Lower leg skin (tissue), 3 donors: Measurements from ENCODE around the gene DLG2.
"Not testable (repeated sequence)": the region's sequence is repeated elsewhere in the genome, so short reads cannot be mapped to it uniquely, and the experiment has no call there.

Experiments used
- CTCF ChIP-seq, 3 donors: fragments of 450-650 bp; IDR thresholded peaks; one replicate each; pipeline ENCODE4 v1.5.1; 2016; ENCODE audit warnings: antibody characterized with exemption in 3 of 3, mild to moderate bottlenecking in 3 of 3, moderate library complexity in 2 of 3
- POLR2A ChIP-seq, 2 donors: fragments of 450-650 bp; IDR thresholded peaks; one replicate each; pipeline ENCODE4 v1.6.1; 2016 to 2017; ENCODE audit warnings: antibody characterized with exemption in 2 of 2, mild to moderate bottlenecking in 1 of 2, moderate library complexity in 1 of 2

DNA sequence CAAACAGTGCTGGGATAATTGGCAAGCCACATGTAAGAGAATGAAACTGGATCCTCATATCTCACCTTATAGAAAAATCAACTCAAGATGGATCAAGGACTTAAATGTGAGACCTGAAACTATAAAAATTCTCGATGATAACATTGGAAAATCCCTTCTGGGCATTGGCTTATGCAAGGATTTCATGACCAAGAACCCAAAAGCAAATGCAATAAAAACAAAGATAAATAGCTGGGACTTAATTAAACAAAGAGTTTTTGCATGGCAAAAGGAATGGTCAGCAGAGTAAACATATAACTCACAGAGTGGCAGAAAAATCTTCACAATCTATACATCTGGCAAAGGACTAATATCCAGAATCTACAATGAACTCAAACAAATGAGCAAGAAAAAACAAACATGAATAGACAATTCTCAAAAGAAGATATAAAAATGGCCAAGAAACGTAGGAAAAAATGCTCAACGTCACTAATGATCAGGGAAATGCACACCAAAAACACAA, 639.4 kb downstream of the DLG2 start:
- TF ChIP-seq CTCF, POLR2A (IDR thresholded peaks at IDR 0.05): not testable (repeated sequence)
